H9 (cell line): ENCODE data around the gene ANKRD34A. TPM values are rescaled to one million over a fixed set of nuclear protein-coding genes. Genes with fewer than 3 reads are reported as not detected.

ENCODE experiments used
- DNase-seq: peaks from one replicate; pipeline ENCODE4 v3.0.0-alpha.2; 2017
- H2AFZ ChIP-seq: one replicate; pipeline ENCODE4 v1.6.1; 2013; ENCODE audit warnings: mild to moderate bottlenecking, low read length, control low read depth, moderate library complexity
- H2AK5ac ChIP-seq: 2 replicates; pipeline ENCODE4 v1.6.1; 2013; ENCODE audit warnings: low read length, control low read depth, mixed read lengths; ENCODE audit not compliant: insufficient read length
- H2BK120ac ChIP-seq: one replicate; pipeline ENCODE4 v1.6.1; 2013; ENCODE audit warnings: low read depth, mild to moderate bottlenecking, low read length, control low read depth, inconsistent platforms; ENCODE audit not compliant: poor library complexity, severe bottlenecking
- H2BK12ac ChIP-seq: 2 replicates; pipeline ENCODE4 v1.6.1; 2013; ENCODE audit warnings: low read length, control low read depth, mixed read lengths, low read depth; ENCODE audit not compliant: insufficient read length
- H2BK15ac ChIP-seq: 2 replicates; pipeline ENCODE4 v1.6.1; 2013; ENCODE audit warnings: low read depth, low read length, control low read depth
- H2BK20ac ChIP-seq: one replicate; pipeline ENCODE4 v1.6.1; 2013; ENCODE audit warnings: low read depth, mild to moderate bottlenecking, low read length, control low read depth, inconsistent platforms; ENCODE audit not compliant: poor library complexity, severe bottlenecking
- H2BK5ac ChIP-seq: 2 replicates; pipeline ENCODE4 v1.6.1; 2013; ENCODE audit warnings: low read length, control low read depth, mixed read lengths; ENCODE audit not compliant: insufficient read length
- H3K14ac ChIP-seq: 2 replicates; pipeline ENCODE4 v1.6.1; 2013; ENCODE audit warnings: low read length, control low read depth; ENCODE audit not compliant: insufficient read depth
- H3K18ac ChIP-seq: 2 replicates; pipeline ENCODE4 v1.6.1; 2013; ENCODE audit warnings: low read depth, mild to moderate bottlenecking, mixed read lengths, low read length, control low read depth; ENCODE audit not compliant: insufficient read length
- H3K23ac ChIP-seq: 2 replicates; pipeline ENCODE4 v1.6.1; 2013; ENCODE audit warnings: low read length, control low read depth, mixed read lengths, low read depth; ENCODE audit not compliant: insufficient read length
- H3K23me2 ChIP-seq: 2 replicates; pipeline ENCODE4 v1.6.1; 2013; ENCODE audit warnings: low read depth, mild to moderate bottlenecking, mixed read lengths, low read length, control low read depth; ENCODE audit not compliant: insufficient read length, poor library complexity, severe bottlenecking
- H3K27ac ChIP-seq: 2 replicates; pipeline ENCODE4 v1.5.1; 2013; ENCODE audit warnings: low read length, control low read depth, mixed read lengths, low read depth; ENCODE audit not compliant: insufficient read length
- H3K27me3 ChIP-seq: 2 replicates; pipeline ENCODE4 v1.6.1; 2013; ENCODE audit warnings: low read length, control low read depth, inconsistent platforms; ENCODE audit not compliant: insufficient read depth
- H3K4ac ChIP-seq: 2 replicates; pipeline ENCODE4 v1.6.1; 2013; ENCODE audit warnings: low read depth, mild to moderate bottlenecking, control low read depth, inconsistent platforms, low read length, moderate library complexity
- H3K4me1 ChIP-seq: 2 replicates; pipeline ENCODE4 v1.6.1; 2013; ENCODE audit warnings: low read length, control low read depth, inconsistent platforms; ENCODE audit not compliant: insufficient read depth
- H3K4me2 ChIP-seq: 2 replicates; pipeline ENCODE4 v1.6.1; 2013; ENCODE audit warnings: low read length, control low read depth, mixed read lengths; ENCODE audit not compliant: insufficient read length, insufficient read depth
- H3K56ac ChIP-seq: 2 replicates; pipeline ENCODE4 v1.6.1; 2013; ENCODE audit warnings: low read depth, mild to moderate bottlenecking, mixed read lengths, low read length, control low read depth; ENCODE audit not compliant: insufficient read length
- H3K79me1 ChIP-seq: 2 replicates; pipeline ENCODE4 v1.6.1; 2013; ENCODE audit warnings: low read depth, mild to moderate bottlenecking, moderate library complexity, low read length, control low read depth, inconsistent platforms; ENCODE audit not compliant: insufficient read depth, poor library complexity, severe bottlenecking
- H3K79me2 ChIP-seq: 2 replicates; pipeline ENCODE4 v1.6.1; 2013; ENCODE audit warnings: low read length, control low read depth, inconsistent platforms; ENCODE audit not compliant: insufficient read depth
- H3K9ac ChIP-seq: 2 replicates; pipeline ENCODE4 v1.6.1; 2013; ENCODE audit warnings: low read length, control low read depth, mixed read lengths; ENCODE audit not compliant: insufficient read length; ENCODE audit errors: extremely low read depth
- H3K9me3 ChIP-seq: one replicate; pipeline ENCODE4 v1.6.1; 2013; ENCODE audit warnings: low read depth, low read length, inconsistent platforms; ENCODE audit not compliant: control insufficient read depth
- H3T11ph ChIP-seq: one replicate; pipeline ENCODE4 v1.6.1; 2013; ENCODE audit warnings: mild to moderate bottlenecking, low read length, control low read depth, inconsistent platforms
- H4K20me1 ChIP-seq: one replicate; pipeline ENCODE4 v1.6.1; 2013; ENCODE audit not compliant: control insufficient read depth, insufficient read length, insufficient read depth
- H4K5ac ChIP-seq: 2 replicates; pipeline ENCODE4 v1.6.1; 2013; ENCODE audit warnings: low read depth, mild to moderate bottlenecking, mixed read lengths, low read length, control low read depth; ENCODE audit not compliant: insufficient read length
- H4K8ac ChIP-seq: replicated peaks from 2 replicates; pipeline ENCODE4 v1.6.1; 2013; ENCODE audit warnings: low read length, control low read depth, mixed read lengths, low read depth; ENCODE audit not compliant: insufficient read length
- H4K91ac ChIP-seq: 2 replicates; pipeline ENCODE4 v1.6.1; 2013; ENCODE audit warnings: low read depth, mild to moderate bottlenecking, moderate library complexity, mixed read lengths, low read length, control low read depth; ENCODE audit not compliant: insufficient read length
- H3K27ac Mint-ChIP-seq, 3 experiments: 2 replicates in 2 of 3; 3 replicates in 1 of 3; pipeline ENCODE4 v1.8.0; 2020 to 2021; ENCODE audit warnings: mixed read lengths in 3 of 3, mild to moderate bottlenecking in 1 of 3, moderate library complexity in 1 of 3
- H3K27me3 Mint-ChIP-seq: 2 replicates; pipeline ENCODE4 v1.8.0; 2021; ENCODE audit warnings: low read depth, mild to moderate bottlenecking, moderate library complexity, mixed read lengths
- H3K36me3 Mint-ChIP-seq, 3 experiments: 2 replicates in 2 of 3; 3 replicates in 1 of 3; pipeline ENCODE4 v1.8.0; 2020 to 2021; ENCODE audit warnings: low read depth in 3 of 3, mixed read lengths in 3 of 3; ENCODE audit not compliant: insufficient read depth in 1 of 3
- H3K4me1 Mint-ChIP-seq, 2 experiments: 2 replicates each; pipeline ENCODE4 v1.8.0; 2020; ENCODE audit warnings: mixed read lengths in 2 of 2
- H3K4me3 Mint-ChIP-seq, 2 experiments: 2 replicates in 1 of 2; 3 replicates in 1 of 2; pipeline ENCODE4 v1.8.0; 2020 to 2021; ENCODE audit warnings: mild to moderate bottlenecking in 2 of 2, mixed read lengths in 2 of 2, moderate library complexity in 1 of 2
- H3K9me3 Mint-ChIP-seq, 2 experiments: 2 replicates in 1 of 2; 3 replicates in 1 of 2; pipeline ENCODE4 v1.8.0; 2020; ENCODE audit warnings: mild to moderate bottlenecking in 2 of 2, mixed read lengths in 2 of 2, moderate library complexity in 1 of 2
- CTCF ChIP-seq: fragments of 200-600 bp; sonication (generic); conservative IDR thresholded peaks from 3 replicates; pipeline ENCODE4 v1.8.0; 2021; ENCODE audit warnings: antibody characterized with exemption, mild to moderate bottlenecking
- WGBS: extraction: QIAGEN DNeasy Blood & Tissue Kit; methylation state at CpG from one replicate; pipeline ENCODE4 v1.1.7; 2013; ENCODE audit warnings: missing lambda C conversion rate, low lambda C conversion rate, mixed read lengths; ENCODE audit not compliant: insufficient read length; ENCODE audit errors: extremely low coverage; 5-methylcytosine and 5-hydroxymethylcytosine counted together
- total RNA-seq: library from RNA; stranded (reverse); gene quantifications from 2 replicates; pipeline ENCODE4 v1.2.1, GENCODE V29; 2021

The ANKRD34A gene
- total RNA-seq, 1 experiment from 2014 or later = 0.39 TPM

- H3K27me3 ChIP-seq = no peaks in the 10 kb centered on the region
- DNase-seq = peak; percentile 50
- no peaks in the 10 kb centered on the region for H4K20me1 ChIP-seq
Observed at GRCh38 chr1:145947551-145947950, 16.8 kb downstream of the ANKRD34A start.

More at GRCh38 chr1:145947551-145947950, 16.8 kb downstream of the ANKRD34A start:
- Histone ChIP-seq H3K27ac (no peak overlapping the region), H4K5ac (no peak overlapping the region), H4K8ac (no peak overlapping the region), H4K91ac (no peak overlapping the region), H3K79me1 (no peaks in the 10 kb centered on the region), H2BK120ac (no peak overlapping the region), H3K23ac (no peak overlapping the region), H3K23me2 (no peaks in the 10 kb centered on the region), H3K14ac (no peak overlapping the region), H3K9ac (no peak overlapping the region), H2BK5ac (no peak overlapping the region), H3K4me1 (peaks cover 6% of the 10 kb centered on the region; the same call in 1 of the 2 replicates), H2BK15ac (no peak overlapping the region), H3K4ac (no peak overlapping the region), H3K56ac (no peak overlapping the region), H3K4me2 (no peak overlapping the region), H2BK20ac (no peak overlapping the region), H3T11ph (no peak overlapping the region), H3K18ac (no peak overlapping the region), H2AFZ (no peak overlapping the region), H3K9me3 (no peaks in the 10 kb centered on the region), H2AK5ac (no peak overlapping the region), H3K79me2 (no peaks in the 10 kb centered on the region), H2BK12ac (no peak overlapping the region)
- no peak for TF ChIP-seq CTCF
- Mint-ChIP-seq H3K9me3 (no peaks in the 10 kb centered on the region), H3K27ac (no peak overlapping the region; a peak in 1 of 7 replicates), H3K36me3 (no peaks in the 10 kb centered on the region), H3K4me3 (no peak overlapping the region), H3K4me1 (peaks cover 16 to 21% of the 10 kb centered on the region in 2 experiments), H3K27me3 (no peaks in the 10 kb centered on the region)
- no CpG with 5 or more reads among the region's 4 CpGs for WGBS
